H9 (cell line): ENCODE results near the gene SBK1. TPM values are rescaled to one million over a fixed set of nuclear protein-coding genes. Genes with fewer than 3 reads are reported as not detected.

Experiments
- DNase-seq: peaks from one replicate; pipeline ENCODE4 v3.0.0-alpha.2; 2017
- H2AFZ ChIP-seq: one replicate; pipeline ENCODE4 v1.6.1; 2013; ENCODE audit warnings: mild to moderate bottlenecking, low read length, control low read depth, moderate library complexity
- H2AK5ac ChIP-seq: 2 replicates; pipeline ENCODE4 v1.6.1; 2013; ENCODE audit warnings: low read length, control low read depth, mixed read lengths; ENCODE audit not compliant: insufficient read length
- H2BK120ac ChIP-seq: one replicate; pipeline ENCODE4 v1.6.1; 2013; ENCODE audit warnings: low read depth, mild to moderate bottlenecking, low read length, control low read depth, inconsistent platforms; ENCODE audit not compliant: poor library complexity, severe bottlenecking
- H2BK12ac ChIP-seq: 2 replicates; pipeline ENCODE4 v1.6.1; 2013; ENCODE audit warnings: low read length, control low read depth, mixed read lengths, low read depth; ENCODE audit not compliant: insufficient read length
- H2BK15ac ChIP-seq: 2 replicates; pipeline ENCODE4 v1.6.1; 2013; ENCODE audit warnings: low read depth, low read length, control low read depth
- H2BK20ac ChIP-seq: one replicate; pipeline ENCODE4 v1.6.1; 2013; ENCODE audit warnings: low read depth, mild to moderate bottlenecking, low read length, control low read depth, inconsistent platforms; ENCODE audit not compliant: poor library complexity, severe bottlenecking
- H2BK5ac ChIP-seq: 2 replicates; pipeline ENCODE4 v1.6.1; 2013; ENCODE audit warnings: low read length, control low read depth, mixed read lengths; ENCODE audit not compliant: insufficient read length
- H3K14ac ChIP-seq: 2 replicates; pipeline ENCODE4 v1.6.1; 2013; ENCODE audit warnings: low read length, control low read depth; ENCODE audit not compliant: insufficient read depth
- H3K18ac ChIP-seq: 2 replicates; pipeline ENCODE4 v1.6.1; 2013; ENCODE audit warnings: low read depth, mild to moderate bottlenecking, mixed read lengths, low read length, control low read depth; ENCODE audit not compliant: insufficient read length
- H3K23ac ChIP-seq: 2 replicates; pipeline ENCODE4 v1.6.1; 2013; ENCODE audit warnings: low read length, control low read depth, mixed read lengths, low read depth; ENCODE audit not compliant: insufficient read length
- H3K23me2 ChIP-seq: 2 replicates; pipeline ENCODE4 v1.6.1; 2013; ENCODE audit warnings: low read depth, mild to moderate bottlenecking, mixed read lengths, low read length, control low read depth; ENCODE audit not compliant: insufficient read length, poor library complexity, severe bottlenecking
- H3K27ac ChIP-seq: 2 replicates; pipeline ENCODE4 v1.5.1; 2013; ENCODE audit warnings: low read length, control low read depth, mixed read lengths, low read depth; ENCODE audit not compliant: insufficient read length
- H3K27me3 ChIP-seq: 2 replicates; pipeline ENCODE4 v1.6.1; 2013; ENCODE audit warnings: low read length, control low read depth, inconsistent platforms; ENCODE audit not compliant: insufficient read depth
- H3K4ac ChIP-seq: 2 replicates; pipeline ENCODE4 v1.6.1; 2013; ENCODE audit warnings: low read depth, mild to moderate bottlenecking, control low read depth, inconsistent platforms, low read length, moderate library complexity
- H3K4me1 ChIP-seq: 2 replicates; pipeline ENCODE4 v1.6.1; 2013; ENCODE audit warnings: low read length, control low read depth, inconsistent platforms; ENCODE audit not compliant: insufficient read depth
- H3K4me2 ChIP-seq: 2 replicates; pipeline ENCODE4 v1.6.1; 2013; ENCODE audit warnings: low read length, control low read depth, mixed read lengths; ENCODE audit not compliant: insufficient read length, insufficient read depth
- H3K56ac ChIP-seq: 2 replicates; pipeline ENCODE4 v1.6.1; 2013; ENCODE audit warnings: low read depth, mild to moderate bottlenecking, mixed read lengths, low read length, control low read depth; ENCODE audit not compliant: insufficient read length
- H3K79me1 ChIP-seq: 2 replicates; pipeline ENCODE4 v1.6.1; 2013; ENCODE audit warnings: low read depth, mild to moderate bottlenecking, moderate library complexity, low read length, control low read depth, inconsistent platforms; ENCODE audit not compliant: insufficient read depth, poor library complexity, severe bottlenecking
- H3K79me2 ChIP-seq: 2 replicates; pipeline ENCODE4 v1.6.1; 2013; ENCODE audit warnings: low read length, control low read depth, inconsistent platforms; ENCODE audit not compliant: insufficient read depth
- H3K9ac ChIP-seq: 2 replicates; pipeline ENCODE4 v1.6.1; 2013; ENCODE audit warnings: low read length, control low read depth, mixed read lengths; ENCODE audit not compliant: insufficient read length; ENCODE audit errors: extremely low read depth
- H3K9me3 ChIP-seq: one replicate; pipeline ENCODE4 v1.6.1; 2013; ENCODE audit warnings: low read depth, low read length, inconsistent platforms; ENCODE audit not compliant: control insufficient read depth
- H3T11ph ChIP-seq: one replicate; pipeline ENCODE4 v1.6.1; 2013; ENCODE audit warnings: mild to moderate bottlenecking, low read length, control low read depth, inconsistent platforms
- H4K20me1 ChIP-seq: one replicate; pipeline ENCODE4 v1.6.1; 2013; ENCODE audit not compliant: control insufficient read depth, insufficient read length, insufficient read depth
- H4K5ac ChIP-seq: 2 replicates; pipeline ENCODE4 v1.6.1; 2013; ENCODE audit warnings: low read depth, mild to moderate bottlenecking, mixed read lengths, low read length, control low read depth; ENCODE audit not compliant: insufficient read length
- H4K8ac ChIP-seq: replicated peaks from 2 replicates; pipeline ENCODE4 v1.6.1; 2013; ENCODE audit warnings: low read length, control low read depth, mixed read lengths, low read depth; ENCODE audit not compliant: insufficient read length
- H4K91ac ChIP-seq: 2 replicates; pipeline ENCODE4 v1.6.1; 2013; ENCODE audit warnings: low read depth, mild to moderate bottlenecking, moderate library complexity, mixed read lengths, low read length, control low read depth; ENCODE audit not compliant: insufficient read length
- H3K27ac Mint-ChIP-seq, 3 experiments: 2 replicates in 2 of 3; 3 replicates in 1 of 3; pipeline ENCODE4 v1.8.0; 2020 to 2021; ENCODE audit warnings: mixed read lengths in 3 of 3, mild to moderate bottlenecking in 1 of 3, moderate library complexity in 1 of 3
- H3K27me3 Mint-ChIP-seq: 2 replicates; pipeline ENCODE4 v1.8.0; 2021; ENCODE audit warnings: low read depth, mild to moderate bottlenecking, moderate library complexity, mixed read lengths
- H3K36me3 Mint-ChIP-seq, 3 experiments: 2 replicates in 2 of 3; 3 replicates in 1 of 3; pipeline ENCODE4 v1.8.0; 2020 to 2021; ENCODE audit warnings: low read depth in 3 of 3, mixed read lengths in 3 of 3; ENCODE audit not compliant: insufficient read depth in 1 of 3
- H3K4me1 Mint-ChIP-seq, 2 experiments: 2 replicates each; pipeline ENCODE4 v1.8.0; 2020; ENCODE audit warnings: mixed read lengths in 2 of 2
- H3K4me3 Mint-ChIP-seq, 2 experiments: 2 replicates in 1 of 2; 3 replicates in 1 of 2; pipeline ENCODE4 v1.8.0; 2020 to 2021; ENCODE audit warnings: mild to moderate bottlenecking in 2 of 2, mixed read lengths in 2 of 2, moderate library complexity in 1 of 2
- H3K9me3 Mint-ChIP-seq, 2 experiments: 2 replicates in 1 of 2; 3 replicates in 1 of 2; pipeline ENCODE4 v1.8.0; 2020; ENCODE audit warnings: mild to moderate bottlenecking in 2 of 2, mixed read lengths in 2 of 2, moderate library complexity in 1 of 2
- WGBS: extraction: QIAGEN DNeasy Blood & Tissue Kit; methylation state at CpG from one replicate; pipeline ENCODE4 v1.1.7; 2013; ENCODE audit warnings: missing lambda C conversion rate, low lambda C conversion rate, mixed read lengths; ENCODE audit not compliant: insufficient read length; ENCODE audit errors: extremely low coverage; 5-methylcytosine and 5-hydroxymethylcytosine counted together
- total RNA-seq: library from RNA; stranded (reverse); gene quantifications from 2 replicates; pipeline ENCODE4 v1.2.1, GENCODE V29; 2021
- TF ChIP-seq, protein P1 (sequence below): fragments of 200-600 bp; sonication (generic); conservative IDR thresholded peaks from 3 replicates; pipeline ENCODE4 v1.8.0; 2021; ENCODE audit warnings: antibody characterized with exemption, mild to moderate bottlenecking

The SBK1 gene
- total RNA-seq, 1 experiment from 2014 or later = 65.5 TPM

GRCh38 chr16:28276301-28276700 is 16.0 kb upstream of the SBK1 start:
- Histone ChIP-seq H2BK15ac (no peak overlapping the region; the same call in 1 of the 2 replicates), H3K79me1 (no peaks in the 10 kb centered on the region), H3K4me2 (no peak overlapping the region), H4K91ac (no peak overlapping the region), H2AFZ (no peak overlapping the region), H3K23ac (no peak overlapping the region), H3K9me3 (no peaks in the 10 kb centered on the region), H2BK20ac (no peak overlapping the region), H4K8ac (no peak overlapping the region), H2BK12ac (no peak overlapping the region), H2BK120ac (no peak overlapping the region), H3K9ac (no peak overlapping the region), H4K20me1 (peaks cover 3% of the 10 kb centered on the region), H2BK5ac (no peak overlapping the region), H3K18ac (no peak overlapping the region), H3K56ac (no peak overlapping the region), H3K27me3 (peaks cover 3% of the 10 kb centered on the region; the same call in 1 of the 2 replicates), H4K5ac (no peak overlapping the region), H2AK5ac (no peak overlapping the region), H3K23me2 (peaks cover 9% of the 10 kb centered on the region), H3T11ph (no peak overlapping the region), H3K79me2 (no peaks in the 10 kb centered on the region), H3K14ac (no peak overlapping the region), H3K27ac (no peak overlapping the region), H3K4ac (no peak overlapping the region), H3K4me1 (no peaks in the 10 kb centered on the region)
- DNase-seq = no peak
- Mint-ChIP-seq H3K36me3 (peaks cover 0 to 4% (median 0%) of the 10 kb centered on the region in 3 experiments; a peak in 2 of 7 replicates), H3K27me3 (peaks cover 37% of the 10 kb centered on the region), H3K4me3 (no peak overlapping the region; a peak in 1 of 5 replicates), H3K9me3 (peaks cover 2% of the 10 kb centered on the region in 2 experiments; a peak in 2 of 5 replicates), H3K4me1 (peaks cover 9 to 18% of the 10 kb centered on the region in 2 experiments), H3K27ac (no peak overlapping the region)
- TF ChIP-seq, protein P1, sequence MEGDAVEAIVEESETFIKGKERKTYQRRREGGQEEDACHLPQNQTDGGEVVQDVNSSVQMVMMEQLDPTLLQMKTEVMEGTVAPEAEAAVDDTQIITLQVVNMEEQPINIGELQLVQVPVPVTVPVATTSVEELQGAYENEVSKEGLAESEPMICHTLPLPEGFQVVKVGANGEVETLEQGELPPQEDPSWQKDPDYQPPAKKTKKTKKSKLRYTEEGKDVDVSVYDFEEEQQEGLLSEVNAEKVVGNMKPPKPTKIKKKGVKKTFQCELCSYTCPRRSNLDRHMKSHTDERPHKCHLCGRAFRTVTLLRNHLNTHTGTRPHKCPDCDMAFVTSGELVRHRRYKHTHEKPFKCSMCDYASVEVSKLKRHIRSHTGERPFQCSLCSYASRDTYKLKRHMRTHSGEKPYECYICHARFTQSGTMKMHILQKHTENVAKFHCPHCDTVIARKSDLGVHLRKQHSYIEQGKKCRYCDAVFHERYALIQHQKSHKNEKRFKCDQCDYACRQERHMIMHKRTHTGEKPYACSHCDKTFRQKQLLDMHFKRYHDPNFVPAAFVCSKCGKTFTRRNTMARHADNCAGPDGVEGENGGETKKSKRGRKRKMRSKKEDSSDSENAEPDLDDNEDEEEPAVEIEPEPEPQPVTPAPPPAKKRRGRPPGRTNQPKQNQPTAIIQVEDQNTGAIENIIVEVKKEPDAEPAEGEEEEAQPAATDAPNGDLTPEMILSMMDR = no peak
- no CpG with 5 or more reads among the region's 11 CpGs for WGBS
